ENCODE results near the gene ADAMTSL5.

Gene ADAMTSL5

DNA sequence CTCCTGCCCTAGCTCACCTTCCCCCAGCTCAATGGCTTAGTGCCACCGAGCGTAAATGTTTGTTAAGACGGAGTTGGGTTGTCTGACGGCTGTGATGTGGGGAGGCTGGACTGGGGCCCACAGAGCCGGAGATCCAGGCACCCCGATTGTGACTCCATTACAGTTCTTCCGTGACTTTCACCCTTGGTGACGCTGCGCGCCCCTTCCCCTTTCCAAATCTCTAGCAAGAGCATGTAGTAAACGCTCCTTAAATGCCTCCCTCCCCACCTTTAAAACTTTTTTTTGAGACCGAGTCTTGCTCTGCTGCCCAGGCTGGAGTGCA, 21.0 kb downstream of the ADAMTSL5 start:
- no peak for FAIRE-seq
- TF ChIP-seq, protein P1, sequence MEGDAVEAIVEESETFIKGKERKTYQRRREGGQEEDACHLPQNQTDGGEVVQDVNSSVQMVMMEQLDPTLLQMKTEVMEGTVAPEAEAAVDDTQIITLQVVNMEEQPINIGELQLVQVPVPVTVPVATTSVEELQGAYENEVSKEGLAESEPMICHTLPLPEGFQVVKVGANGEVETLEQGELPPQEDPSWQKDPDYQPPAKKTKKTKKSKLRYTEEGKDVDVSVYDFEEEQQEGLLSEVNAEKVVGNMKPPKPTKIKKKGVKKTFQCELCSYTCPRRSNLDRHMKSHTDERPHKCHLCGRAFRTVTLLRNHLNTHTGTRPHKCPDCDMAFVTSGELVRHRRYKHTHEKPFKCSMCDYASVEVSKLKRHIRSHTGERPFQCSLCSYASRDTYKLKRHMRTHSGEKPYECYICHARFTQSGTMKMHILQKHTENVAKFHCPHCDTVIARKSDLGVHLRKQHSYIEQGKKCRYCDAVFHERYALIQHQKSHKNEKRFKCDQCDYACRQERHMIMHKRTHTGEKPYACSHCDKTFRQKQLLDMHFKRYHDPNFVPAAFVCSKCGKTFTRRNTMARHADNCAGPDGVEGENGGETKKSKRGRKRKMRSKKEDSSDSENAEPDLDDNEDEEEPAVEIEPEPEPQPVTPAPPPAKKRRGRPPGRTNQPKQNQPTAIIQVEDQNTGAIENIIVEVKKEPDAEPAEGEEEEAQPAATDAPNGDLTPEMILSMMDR (IDR thresholded peaks at IDR 0.05; ENCODE audit: insufficient read depth, missing control alignments): no peak

GRCh38 chr19:1491114-1491848, 21.5 kb downstream of the ADAMTSL5 start, which contains the start of gene REEP6:
Gene REEP6 (plus strand): TSS chr19:1491181. CDS start chr19:1491270, 89 bp downstream.
- no peak for FAIRE-seq
- no peak for DNase-seq (ENCODE audit: insufficient read length, low spot score)
- TF ChIP-seq, protein P1 (IDR thresholded peaks at IDR 0.05; ENCODE audit: insufficient read depth, missing control alignments): no peak

More for the DNA sequence above, 21.0 kb downstream of the ADAMTSL5 start:
- DNase-seq (ENCODE audit: insufficient read length, low spot score): no peak

GRCh38 chr19:1490311-1491113, 22.3 kb downstream of the ADAMTSL5 start, which contains the start of gene PCSK4:
Gene PCSK4 (minus strand): TSS chr19:1490350. CDS start chr19:1490346, 4 bp downstream.
- DNase-seq (ENCODE audit: insufficient read length, low spot score) (peak; percentile 88), FAIRE-seq (no peak)
- TF ChIP-seq, protein P1 (IDR thresholded peaks at IDR 0.05; ENCODE audit: insufficient read depth, missing control alignments): no peak

- DNase-seq (ENCODE audit: insufficient read length, low spot score): no peak
- TF ChIP-seq, protein P1 (IDR thresholded peaks at IDR 0.05; ENCODE audit: insufficient read depth, missing control alignments): no peak
- FAIRE-seq: no peak
Measured at GRCh38 chr19:1489463-1490310, 23.1 kb downstream of the ADAMTSL5 start.

GRCh38 chr19:1488282-1488601, 24.6 kb downstream of the ADAMTSL5 start:
- DNase-seq (ENCODE audit: insufficient read length, low spot score) (no peak), FAIRE-seq (no peak)
- TF ChIP-seq, protein P1 (IDR thresholded peaks at IDR 0.05; ENCODE audit: insufficient read depth, missing control alignments): no peak

DNA sequence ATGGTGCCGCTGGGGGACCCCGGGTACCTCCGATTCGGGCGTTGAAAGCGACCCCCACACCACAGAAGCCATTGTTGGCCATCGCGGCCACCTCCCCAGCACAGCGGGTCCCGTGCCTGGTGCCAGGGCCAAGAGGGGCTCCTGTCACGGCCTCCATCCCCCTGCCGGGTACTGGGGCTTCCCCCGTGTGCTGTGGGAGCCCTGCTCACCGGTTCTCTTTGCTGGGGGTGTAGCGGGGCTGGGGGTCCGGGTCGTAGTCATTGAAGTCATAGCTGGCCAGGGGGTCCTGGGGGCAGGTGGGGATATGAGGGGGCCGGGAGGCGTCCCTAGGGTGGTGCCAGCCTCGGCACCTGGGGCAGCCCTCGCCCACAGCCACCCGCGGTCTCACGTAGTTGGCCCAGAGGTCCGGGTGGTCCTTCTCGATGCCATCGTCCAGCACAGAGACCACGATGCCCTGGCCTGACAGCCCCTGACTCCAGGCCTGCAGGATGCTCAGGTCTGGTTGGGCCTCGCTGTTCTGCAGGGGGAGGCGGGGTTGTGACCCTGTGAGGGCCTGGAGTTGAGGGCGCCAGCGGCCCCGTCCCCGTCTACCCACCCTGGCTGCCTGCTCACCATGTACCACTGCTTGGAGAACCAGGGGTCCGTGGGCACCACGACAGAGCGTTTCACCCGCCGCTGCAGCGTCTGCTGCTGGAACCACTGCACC, 25.1 kb downstream of the ADAMTSL5 start:
- FAIRE-seq (no peak), DNase-seq (ENCODE audit: insufficient read length, low spot score) (no peak)
- TF ChIP-seq, protein P1 (IDR thresholded peaks at IDR 0.05; ENCODE audit: insufficient read depth, missing control alignments): no peak

All from D721Med (cell line).